Measurements from ENCODE around the gene CCL28. TPM values are rescaled to one million over a fixed set of nuclear protein-coding genes. Genes with fewer than 3 reads are reported as not detected.

Gene CCL28
- total and polyA plus RNA-seq, 2 experiments from 2014 or later: 5.7 to 7.1 TPM

GRCh38 chr5:43370352-43370751, 41.8 kb downstream of the CCL28 start (continued):
- TF ChIP-seq, protein P1, sequence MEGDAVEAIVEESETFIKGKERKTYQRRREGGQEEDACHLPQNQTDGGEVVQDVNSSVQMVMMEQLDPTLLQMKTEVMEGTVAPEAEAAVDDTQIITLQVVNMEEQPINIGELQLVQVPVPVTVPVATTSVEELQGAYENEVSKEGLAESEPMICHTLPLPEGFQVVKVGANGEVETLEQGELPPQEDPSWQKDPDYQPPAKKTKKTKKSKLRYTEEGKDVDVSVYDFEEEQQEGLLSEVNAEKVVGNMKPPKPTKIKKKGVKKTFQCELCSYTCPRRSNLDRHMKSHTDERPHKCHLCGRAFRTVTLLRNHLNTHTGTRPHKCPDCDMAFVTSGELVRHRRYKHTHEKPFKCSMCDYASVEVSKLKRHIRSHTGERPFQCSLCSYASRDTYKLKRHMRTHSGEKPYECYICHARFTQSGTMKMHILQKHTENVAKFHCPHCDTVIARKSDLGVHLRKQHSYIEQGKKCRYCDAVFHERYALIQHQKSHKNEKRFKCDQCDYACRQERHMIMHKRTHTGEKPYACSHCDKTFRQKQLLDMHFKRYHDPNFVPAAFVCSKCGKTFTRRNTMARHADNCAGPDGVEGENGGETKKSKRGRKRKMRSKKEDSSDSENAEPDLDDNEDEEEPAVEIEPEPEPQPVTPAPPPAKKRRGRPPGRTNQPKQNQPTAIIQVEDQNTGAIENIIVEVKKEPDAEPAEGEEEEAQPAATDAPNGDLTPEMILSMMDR (conservative IDR thresholded peaks at IDR 0.05; ENCODE audit: low read depth in 2 of 2): no peak
- no peak for TF ChIP-seq CREB1 (CRISPR knock-in tag; IDR thresholded peaks at IDR 0.05; ENCODE audit: low read depth)
- no peak for TF ChIP-seq ZNF331 (CRISPR knock-in tag; IDR thresholded peaks at IDR 0.05; ENCODE audit: low read depth)
- no peak for TF ChIP-seq STAT1 (IDR thresholded peaks at IDR 0.05; ENCODE audit: unreplicated experiment)
- TF ChIP-seq POLR2AphosphoS5 (IDR thresholded peaks at IDR 0.05; ENCODE audit: low read depth): no peak
- TF ChIP-seq JUNB (IDR thresholded peaks at IDR 0.05; ENCODE audit: unreplicated experiment): no peak
- TF ChIP-seq, protein P2, sequence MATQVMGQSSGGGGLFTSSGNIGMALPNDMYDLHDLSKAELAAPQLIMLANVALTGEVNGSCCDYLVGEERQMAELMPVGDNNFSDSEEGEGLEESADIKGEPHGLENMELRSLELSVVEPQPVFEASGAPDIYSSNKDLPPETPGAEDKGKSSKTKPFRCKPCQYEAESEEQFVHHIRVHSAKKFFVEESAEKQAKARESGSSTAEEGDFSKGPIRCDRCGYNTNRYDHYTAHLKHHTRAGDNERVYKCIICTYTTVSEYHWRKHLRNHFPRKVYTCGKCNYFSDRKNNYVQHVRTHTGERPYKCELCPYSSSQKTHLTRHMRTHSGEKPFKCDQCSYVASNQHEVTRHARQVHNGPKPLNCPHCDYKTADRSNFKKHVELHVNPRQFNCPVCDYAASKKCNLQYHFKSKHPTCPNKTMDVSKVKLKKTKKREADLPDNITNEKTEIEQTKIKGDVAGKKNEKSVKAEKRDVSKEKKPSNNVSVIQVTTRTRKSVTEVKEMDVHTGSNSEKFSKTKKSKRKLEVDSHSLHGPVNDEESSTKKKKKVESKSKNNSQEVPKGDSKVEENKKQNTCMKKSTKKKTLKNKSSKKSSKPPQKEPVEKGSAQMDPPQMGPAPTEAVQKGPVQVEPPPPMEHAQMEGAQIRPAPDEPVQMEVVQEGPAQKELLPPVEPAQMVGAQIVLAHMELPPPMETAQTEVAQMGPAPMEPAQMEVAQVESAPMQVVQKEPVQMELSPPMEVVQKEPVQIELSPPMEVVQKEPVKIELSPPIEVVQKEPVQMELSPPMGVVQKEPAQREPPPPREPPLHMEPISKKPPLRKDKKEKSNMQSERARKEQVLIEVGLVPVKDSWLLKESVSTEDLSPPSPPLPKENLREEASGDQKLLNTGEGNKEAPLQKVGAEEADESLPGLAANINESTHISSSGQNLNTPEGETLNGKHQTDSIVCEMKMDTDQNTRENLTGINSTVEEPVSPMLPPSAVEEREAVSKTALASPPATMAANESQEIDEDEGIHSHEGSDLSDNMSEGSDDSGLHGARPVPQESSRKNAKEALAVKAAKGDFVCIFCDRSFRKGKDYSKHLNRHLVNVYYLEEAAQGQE (IDR thresholded peaks at IDR 0.05; ENCODE audit: unreplicated experiment): no peak
- no peak for TF ChIP-seq NANOG (IDR thresholded peaks at IDR 0.05; ENCODE audit: borderline replicate concordance)
- no peak for TF ChIP-seq EZH2phosphoT487 (IDR thresholded peaks at IDR 0.05; ENCODE audit: unreplicated experiment)
- TF ChIP-seq ETS1 (IDR thresholded peaks at IDR 0.05): no peak
- TF ChIP-seq ZNF114 (CRISPR knock-in tag; IDR thresholded peaks at IDR 0.05): no peak

GRCh38 chr5:43369651-43370050, 42.5 kb downstream of the CCL28 start:
- Mint-ChIP-seq H3K4me1 (no peaks in the 10 kb centered on the region), H3K27me3 (ENCODE audit: insufficient read depth, low read depth, poor library complexity) (peaks cover 4% of the 10 kb centered on the region), H3K4me3 (no peak overlapping the region), H3K9me3 (peaks cover 53% of the 10 kb centered on the region), H3K36me3 (ENCODE audit: low read depth) (peaks cover 13% of the 10 kb centered on the region), H3K27ac (no peak overlapping the region)
- Histone ChIP-seq H3K27ac (ENCODE audit: low read depth) (no peak overlapping the region), H3K4me2 (no peak overlapping the region), H4K20me1 (replicated peaks; ENCODE audit: insufficient read depth) (no peaks in the 10 kb centered on the region), H3F3A (replicated peaks; ENCODE audit: low read depth) (no peaks in the 10 kb centered on the region), H3K36me3 (ENCODE audit: insufficient read depth) (0 out of 2 replicates have a peak, but pooled peaks cover 7% of the 10 kb centered on the region), H3K4me3 (no peak overlapping the region), H2AFZ (no peak overlapping the region), H3K9me2 (ENCODE audit: insufficient read depth) (no peaks in the 10 kb centered on the region), H3K4me1 (ENCODE audit: insufficient read depth) (no peaks in the 10 kb centered on the region), H3K27me3 (ENCODE audit: insufficient read depth) (no peaks in the 10 kb centered on the region), H3K79me2 (replicated peaks; ENCODE audit: insufficient read depth) (no peaks in the 10 kb centered on the region)
- TF ChIP-seq STAT1 (IDR thresholded peaks at IDR 0.05; ENCODE audit: unreplicated experiment) (no peak), ZNF331 (CRISPR knock-in tag; IDR thresholded peaks at IDR 0.05; ENCODE audit: low read depth) (no peak)
- no peak for DNase-seq (ENCODE audit: low spot score)
- ATAC-seq: no peak
